ENCODE measurements around the gene ABCC11. TPM values are rescaled to one million over a fixed set of nuclear protein-coding genes. Genes with fewer than 3 reads are reported as not detected.

ABCC11 gene
- total RNA-seq, 8 experiments from 2014 or later: 0.27 to 0.92 (median 0.29) TPM

Other genes with a start within 250 kb of the ABCC11 start
- under 1 TPM in 6 of 8 experiments, not detected in 2; 0.05 to 0.56 (median 0.25) TPM for gene ABCC12, start 91.5 kb downstream of the ABCC11 start, total RNA-seq
- 10 to 100 TPM; 25.3 to 70.5 (median 42.5) TPM for gene LONP2, start 3.2 kb downstream of the ABCC11 start, total RNA-seq
- gene SIAH1, start 137.9 kb upstream of the ABCC11 start, total RNA-seq: 10 to 100 TPM in 7 of 8 experiments, 1 to 10 TPM in 1; 9.0 to 46.2 (median 37.9) TPM

All from motor neuron (in vitro differentiated cells).